ENCODE results near the gene RPS18. TPM values are rescaled to one million over a fixed set of nuclear protein-coding genes. Genes with fewer than 3 reads are reported as not detected.

The RPS18 gene
- total and polyA plus RNA-seq, 9 of the 15 experiments (the other 6 are each of a cell fraction or from before 2014, with no cell fraction given): 5,023 to 17,516 (median 8,131) TPM

DNA sequence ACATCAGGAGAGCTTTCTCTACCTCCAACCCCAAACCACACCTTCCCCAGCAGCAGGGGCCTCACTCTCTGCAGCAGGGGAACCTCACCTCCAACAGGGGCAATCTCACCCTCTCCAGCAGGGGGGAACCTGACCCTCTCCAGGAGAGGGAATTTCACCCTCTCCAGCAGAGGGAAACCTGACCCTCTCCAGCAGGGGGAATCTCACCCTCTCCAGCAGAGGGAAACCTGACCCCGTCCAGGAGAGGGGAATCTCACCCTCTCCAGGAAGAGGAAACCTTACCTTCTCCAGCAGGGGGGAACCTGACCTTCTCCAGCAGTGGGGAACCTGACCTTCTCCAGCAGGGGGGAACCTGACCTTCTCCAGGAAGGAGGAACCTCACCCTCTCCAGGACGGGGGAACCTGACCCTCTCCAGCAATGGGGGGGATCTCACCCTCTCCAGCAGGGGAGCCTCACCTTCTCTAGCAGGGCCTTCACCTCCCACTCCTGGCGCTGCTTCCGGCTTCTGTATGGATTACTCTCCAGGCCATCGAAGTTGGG lies 8.2 kb downstream of the RPS18 start (continued):
- TF ChIP-seq, protein P1, sequence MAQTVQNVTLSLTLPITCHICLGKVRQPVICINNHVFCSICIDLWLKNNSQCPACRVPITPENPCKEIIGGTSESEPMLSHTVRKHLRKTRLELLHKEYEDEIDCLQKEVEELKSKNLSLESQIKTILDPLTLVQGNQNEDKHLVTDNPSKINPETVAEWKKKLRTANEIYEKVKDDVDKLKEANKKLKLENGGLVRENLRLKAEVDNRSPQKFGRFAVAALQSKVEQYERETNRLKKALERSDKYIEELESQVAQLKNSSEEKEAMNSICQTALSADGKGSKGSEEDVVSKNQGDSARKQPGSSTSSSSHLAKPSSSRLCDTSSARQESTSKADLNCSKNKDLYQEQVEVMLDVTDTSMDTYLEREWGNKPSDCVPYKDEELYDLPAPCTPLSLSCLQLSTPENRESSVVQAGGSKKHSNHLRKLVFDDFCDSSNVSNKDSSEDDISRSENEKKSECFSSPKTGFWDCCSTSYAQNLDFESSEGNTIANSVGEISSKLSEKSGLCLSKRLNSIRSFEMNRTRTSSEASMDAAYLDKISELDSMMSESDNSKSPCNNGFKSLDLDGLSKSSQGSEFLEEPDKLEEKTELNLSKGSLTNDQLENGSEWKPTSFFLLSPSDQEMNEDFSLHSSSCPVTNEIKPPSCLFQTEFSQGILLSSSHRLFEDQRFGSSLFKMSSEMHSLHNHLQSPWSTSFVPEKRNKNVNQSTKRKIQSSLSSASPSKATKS (CRISPR knock-in tag; IDR thresholded peaks at IDR 0.05): no peak
- no peak for TF ChIP-seq CXXC5 (CRISPR knock-in tag; IDR thresholded peaks at IDR 0.05)
- TF ChIP-seq, protein P2, sequence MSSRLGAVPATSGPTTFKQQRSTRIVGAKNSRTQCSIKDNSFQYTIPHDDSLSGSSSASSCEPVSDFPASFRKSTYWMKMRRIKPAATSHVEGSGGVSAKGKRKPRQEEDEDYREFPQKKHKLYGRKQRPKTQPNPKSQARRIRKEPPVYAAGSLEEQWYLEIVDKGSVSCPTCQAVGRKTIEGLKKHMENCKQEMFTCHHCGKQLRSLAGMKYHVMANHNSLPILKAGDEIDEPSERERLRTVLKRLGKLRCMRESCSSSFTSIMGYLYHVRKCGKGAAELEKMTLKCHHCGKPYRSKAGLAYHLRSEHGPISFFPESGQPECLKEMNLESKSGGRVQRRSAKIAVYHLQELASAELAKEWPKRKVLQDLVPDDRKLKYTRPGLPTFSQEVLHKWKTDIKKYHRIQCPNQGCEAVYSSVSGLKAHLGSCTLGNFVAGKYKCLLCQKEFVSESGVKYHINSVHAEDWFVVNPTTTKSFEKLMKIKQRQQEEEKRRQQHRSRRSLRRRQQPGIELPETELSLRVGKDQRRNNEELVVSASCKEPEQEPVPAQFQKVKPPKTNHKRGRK (tag; IDR thresholded peaks at IDR 0.05): no peak
- no peak for TF ChIP-seq RBM14 (IDR thresholded peaks at IDR 0.05; ENCODE audit: borderline replicate concordance, insufficient read depth, low read depth, low read length)
- TF ChIP-seq ZNF133 (CRISPR knock-in tag; IDR thresholded peaks at IDR 0.05): no peak
- TF ChIP-seq, protein P3, sequence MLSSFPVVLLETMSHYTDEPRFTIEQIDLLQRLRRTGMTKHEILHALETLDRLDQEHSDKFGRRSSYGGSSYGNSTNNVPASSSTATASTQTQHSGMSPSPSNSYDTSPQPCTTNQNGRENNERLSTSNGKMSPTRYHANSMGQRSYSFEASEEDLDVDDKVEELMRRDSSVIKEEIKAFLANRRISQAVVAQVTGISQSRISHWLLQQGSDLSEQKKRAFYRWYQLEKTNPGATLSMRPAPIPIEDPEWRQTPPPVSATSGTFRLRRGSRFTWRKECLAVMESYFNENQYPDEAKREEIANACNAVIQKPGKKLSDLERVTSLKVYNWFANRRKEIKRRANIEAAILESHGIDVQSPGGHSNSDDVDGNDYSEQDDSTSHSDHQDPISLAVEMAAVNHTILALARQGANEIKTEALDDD (IDR thresholded peaks at IDR 0.05): peak; percentile 17; the same call in 1 of the 2 replicates
- peak; percentile 79; the same call in 1 of the 2 replicates for TF ChIP-seq SPI1 (IDR thresholded peaks at IDR 0.05; ENCODE audit: borderline replicate concordance, low read depth, low read length)
- no peak for TF ChIP-seq PYGO2 (tag; IDR thresholded peaks at IDR 0.05)
- TF ChIP-seq ATF1 (CRISPR knock-in tag; IDR thresholded peaks at IDR 0.05): no peak
- TF ChIP-seq ATF1 (tag; IDR thresholded peaks at IDR 0.05): no peak
- no peak for TF ChIP-seq TGIF2 (CRISPR knock-in tag; IDR thresholded peaks at IDR 0.05)
- TF ChIP-seq, protein P4, sequence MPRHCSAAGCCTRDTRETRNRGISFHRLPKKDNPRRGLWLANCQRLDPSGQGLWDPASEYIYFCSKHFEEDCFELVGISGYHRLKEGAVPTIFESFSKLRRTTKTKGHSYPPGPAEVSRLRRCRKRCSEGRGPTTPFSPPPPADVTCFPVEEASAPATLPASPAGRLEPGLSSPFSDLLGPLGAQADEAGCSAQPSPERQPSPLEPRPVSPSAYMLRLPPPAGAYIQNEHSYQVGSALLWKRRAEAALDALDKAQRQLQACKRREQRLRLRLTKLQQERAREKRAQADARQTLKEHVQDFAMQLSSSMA (CRISPR knock-in tag; IDR thresholded peaks at IDR 0.05): no peak
- TF ChIP-seq KLF16 (IDR thresholded peaks at IDR 0.05): peak; percentile 84
- TF ChIP-seq PTRF (tag; IDR thresholded peaks at IDR 0.05): no peak
- peak; percentile 72 for TF ChIP-seq ATF7 (IDR thresholded peaks at IDR 0.05)
- peak; percentile 95 for TF ChIP-seq SMC3 (conservative IDR thresholded peaks at IDR 0.05; ENCODE audit: insufficient read depth, low read depth, low read length)
- TF ChIP-seq RAD21 (CRISPR knock-in tag; conservative IDR thresholded peaks at IDR 0.05 in 1 of 2, IDR thresholded peaks at IDR 0.05 in 1 of 2): peak; percentile 64 to 96
- no peak for TF ChIP-seq MTA2 (IDR thresholded peaks at IDR 0.05; ENCODE audit: low read depth)
- no peak for TF ChIP-seq HIVEP1 (CRISPR knock-in tag; IDR thresholded peaks at IDR 0.05)
- TF ChIP-seq ZC3H4 (CRISPR knock-in tag; IDR thresholded peaks at IDR 0.05; ENCODE audit: borderline replicate concordance): no peak
- no peak for TF ChIP-seq BRCA1 (IDR thresholded peaks at IDR 0.05)
- TF ChIP-seq BRCA1 (CRISPR knock-in tag; IDR thresholded peaks at IDR 0.05): no peak
- TF ChIP-seq KDM4B (IDR thresholded peaks at IDR 0.05; ENCODE audit: borderline replicate concordance in 2 of 2, low read depth in 1 of 2): no peak
- no peak for TF ChIP-seq MEF2D (tag; conservative IDR thresholded peaks at IDR 0.05; ENCODE audit: low read depth)
- TF ChIP-seq TBP (optimal IDR thresholded peaks at IDR 0.05; ENCODE audit: low read depth, low read length): no peak
- no peak for TF ChIP-seq RUNX1 (IDR thresholded peaks at IDR 0.05; ENCODE audit: low read depth)
- peak; percentile 30; the same call in 1 of the 2 replicates for TF ChIP-seq STAT5A (IDR thresholded peaks at IDR 0.05; ENCODE audit: borderline replicate concordance, low read length)

Data from K562 (cell line).